BJ (cell line): ENCODE results near the gene HK3. TPM values are rescaled to one million over a fixed set of nuclear protein-coding genes. Genes with fewer than 3 reads are reported as not detected.

ENCODE experiments used
- CTCF ChIA-PET: fragments of 350-600 bp; formaldehyde crosslinking; extraction: SDS; loops from one replicate; lab custom pipeline; 2021; ENCODE audit warnings: antibody characterized with exemption, inconsistent platforms; lab: Yijun Ruan, JAX
- POLR2A ChIA-PET: fragments of 300-600 bp; sonication (Branson Sonifier 250); formaldehyde crosslinking; extraction: SDS; loops from one replicate; lab custom pipeline; 2021; ENCODE audit warnings: antibody characterized with exemption; lab: Charles Lee
- DNase-seq: peaks from one replicate; pipeline ENCODE4 v3.0.0-alpha.2; 2011; ENCODE audit warnings: low read depth
- H3K27me3 ChIP-seq: 2 replicates; pipeline ENCODE4 v1.6.0; 2011; ENCODE audit warnings: low read length; ENCODE audit not compliant: control insufficient read depth, insufficient read depth
- H3K36me3 ChIP-seq: 2 replicates; pipeline ENCODE4 v1.5.1; 2011; ENCODE audit warnings: low read length; ENCODE audit not compliant: control insufficient read depth, insufficient read depth
- H3K4me3 ChIP-seq: 2 replicates; pipeline ENCODE4 v1.5.1; 2011; ENCODE audit warnings: low read depth, mild to moderate bottlenecking, control low read depth, low read length
- CTCF ChIP-seq: IDR thresholded peaks from 2 replicates; pipeline ENCODE4 v1.5.1; 2011; ENCODE audit warnings: low read depth, mild to moderate bottlenecking, control low read depth, inconsistent platforms, low read length, moderate library complexity; ENCODE audit not compliant: insufficient read depth
- polyA plus RNA-seq: library from polyadenylated mRNA; depleted of rRNA; stranded (reverse); fragments of >200 nt; gene quantifications from 2 replicates; pipeline ENCODE4 v1.2.3, GENCODE V29; 2011

HK3 gene
- polyA plus RNA-seq, 1 experiment, result not detected

- no peak for DNase-seq
- Histone ChIP-seq H3K4me3 (no peak overlapping the region), H3K36me3 (no peaks in the 10 kb centered on the region), H3K27me3 (peaks cover 7% of the 10 kb centered on the region)
- TF ChIP-seq CTCF, result no peak
- POLR2A ChIA-PET, result no interaction called here
- CTCF ChIA-PET, result no interaction called here
Measured at GRCh38 chr5:176856746-176857145, 42.4 kb downstream of the HK3 start.

GRCh38 chr5:176855598-176855997 lies 43.5 kb downstream of the HK3 start:
- CTCF ChIA-PET, result no interaction called here
- Histone ChIP-seq H3K36me3 (no peaks in the 10 kb centered on the region), H3K4me3 (no peak overlapping the region), H3K27me3 (peaks cover 7% of the 10 kb centered on the region)
- no peak for TF ChIP-seq CTCF
- no peak for DNase-seq
- POLR2A ChIA-PET, result no interaction called here

GRCh38 chr5:176854164-176854563 lies 45.0 kb downstream of the HK3 start:
- ChIA-PET CTCF (no interaction called here), POLR2A (no interaction called here)
- no peak for TF ChIP-seq CTCF
- DNase-seq, result no peak
- Histone ChIP-seq H3K36me3 (no peaks in the 10 kb centered on the region), H3K4me3 (no peak overlapping the region), H3K27me3 (peaks cover 7% of the 10 kb centered on the region)

- DNase-seq, result no peak
- Histone ChIP-seq H3K36me3 (no peaks in the 10 kb centered on the region), H3K27me3 (peaks cover 7% of the 10 kb centered on the region), H3K4me3 (no peak overlapping the region)
- POLR2A ChIA-PET, result no interaction called here
- no peak for TF ChIP-seq CTCF
- CTCF ChIA-PET, result interaction anchor here (1.0 kb wide), 1 partner anchor 29 kb away, joined by 4 read pairs; no protein-coding TSS in a partner anchor
Measured at GRCh38 chr5:176853151-176853778, 45.9 kb downstream of the HK3 start.

- POLR2A ChIA-PET, result no interaction called here
Measured at GRCh38 chr5:176851871-176852658, 47.1 kb downstream of the HK3 start.

More at GRCh38 chr5:176851871-176852658, 47.1 kb downstream of the HK3 start:
- Histone ChIP-seq H3K36me3 (no peaks in the 10 kb centered on the region), H3K4me3 (no peak overlapping the region), H3K27me3 (peaks cover 7% of the 10 kb centered on the region)
- no peak for TF ChIP-seq CTCF
- CTCF ChIA-PET, result interaction anchor here (1.2 kb wide), 1 partner anchor 16 kb away, joined by 3 read pairs; no protein-coding TSS in a partner anchor
- no peak for DNase-seq
